Spinal cord (tissue), 10 donors: Measurements from ENCODE around the gene CSN3. TPM values are rescaled to one million over a fixed set of nuclear protein-coding genes. Genes with fewer than 3 reads are reported as not detected.

Source experiments
- DNase-seq, 6 donors: peaks; one replicate each; pipeline versions ENCODE4 v3.0.0 to v3.0.0-alpha.2; 2013 to 2015; ENCODE audit warnings: low spot score in 6 of 6, low read depth in 4 of 6
- H3K27ac ChIP-seq: one replicate; pipeline ENCODE4 v1.5.1; 2013; ENCODE audit warnings: low read depth, low read length, control low read depth
- H3K27me3 ChIP-seq: one replicate; pipeline ENCODE4 v1.6.1; 2013; ENCODE audit warnings: low read length; ENCODE audit not compliant: control insufficient read depth, insufficient read depth
- H3K36me3 ChIP-seq: one replicate; pipeline ENCODE4 v1.6.1; 2013; ENCODE audit warnings: low read length; ENCODE audit not compliant: control insufficient read depth, insufficient read depth
- H3K4me1 ChIP-seq: one replicate; pipeline ENCODE4 v1.6.1; 2013; ENCODE audit warnings: low read length; ENCODE audit not compliant: control insufficient read depth, insufficient read depth
- H3K4me3 ChIP-seq: one replicate; pipeline ENCODE4 v1.5.1; 2013; ENCODE audit warnings: low read depth, low read length, control low read depth
- H3K9me3 ChIP-seq: one replicate; pipeline ENCODE4 v1.6.1; 2013; ENCODE audit warnings: low read length; ENCODE audit not compliant: control insufficient read depth, insufficient read depth
- WGBS: methylation state at CpG from one replicate; pipeline ENCODE4 v1.1.5; 2013; ENCODE audit warnings: missing lambda C conversion rate; ENCODE audit not compliant: insufficient coverage; 5-methylcytosine and 5-hydroxymethylcytosine counted together
- polyA plus RNA-seq, 2 donors: library from polyadenylated mRNA; unstranded; fragments of 120-200 nt; gene quantifications; one replicate each; pipeline ENCODE4 v1.2.1, GENCODE V29; 2013; ENCODE audit not compliant: insufficient read length in 2 of 2
- total RNA-seq, 2 donors: library from RNA; depleted of rRNA in 1 of 2; stranded (reverse); fragments of 120-200 nt in 1 of 2; fragments of >200 nt in 1 of 2; gene quantifications; one replicate each; pipeline versions ENCODE4 v1.2.3 to v1.2.4, GENCODE V29; 2013 to 2014
- donor health status: healthy.

CSN3 gene
- total and polyA plus RNA-seq, 4 donors, result not detected

- H3K4me1 ChIP-seq, result no peaks in the 10 kb centered on the region
- H3K27me3 ChIP-seq, result no peaks in the 10 kb centered on the region
- 80% methylated on average over 1 of the region's 2 CpGs for WGBS
- no peaks in the 10 kb centered on the region for H3K9me3 ChIP-seq
- no peak overlapping the region for H3K4me3 ChIP-seq
- H3K27ac ChIP-seq, result no peak overlapping the region
- no peaks in the 10 kb centered on the region for H3K36me3 ChIP-seq
- DNase-seq, result peak in 1 of 6 donors; percentile 7
Observed at GRCh38 chr4:70277121-70277520, 34.7 kb downstream of the CSN3 start.

- no peaks in the 10 kb centered on the region for H3K36me3 ChIP-seq
- H3K27ac ChIP-seq, result peak overlapping the region; percentile 16
- no peak overlapping the region for H3K4me3 ChIP-seq
- no peaks in the 10 kb centered on the region for H3K4me1 ChIP-seq
- no peak for DNase-seq
- no peaks in the 10 kb centered on the region for H3K27me3 ChIP-seq
- WGBS, result 63% methylated on average over 1 of the region's 1 CpG
- no peaks in the 10 kb centered on the region for H3K9me3 ChIP-seq
Observed at GRCh38 chr4:70280567-70280966, 38.2 kb downstream of the CSN3 start.

- H3K27ac ChIP-seq, result no peak overlapping the region
- H3K9me3 ChIP-seq, result no peaks in the 10 kb centered on the region
- no peaks in the 10 kb centered on the region for H3K4me1 ChIP-seq
- H3K4me3 ChIP-seq, result no peak overlapping the region
- no peaks in the 10 kb centered on the region for H3K27me3 ChIP-seq
- no peaks in the 10 kb centered on the region for H3K36me3 ChIP-seq
- DNase-seq, result no peak
- no CpG with 5 or more reads among the region's 1 CpG for WGBS
Observed at GRCh38 chr4:70288651-70289050, 46.3 kb downstream of the CSN3 start.

GRCh38 chr4:70291341-70291740, 48.9 kb downstream of the CSN3 start:
- Histone ChIP-seq H3K27me3 (no peaks in the 10 kb centered on the region), H3K9me3 (no peaks in the 10 kb centered on the region), H3K4me1 (peaks cover 3% of the 10 kb centered on the region), H3K4me3 (no peak overlapping the region), H3K36me3 (no peaks in the 10 kb centered on the region), H3K27ac (no peak overlapping the region)
- DNase-seq, result no peak
- no CpG with 5 or more reads among the region's 2 CpGs for WGBS

GRCh38 chr4:70297576-70297975, 55.2 kb downstream of the CSN3 start:
- Histone ChIP-seq H3K4me3 (no peak overlapping the region), H3K4me1 (peaks cover 3% of the 10 kb centered on the region), H3K36me3 (no peaks in the 10 kb centered on the region), H3K27ac (no peak overlapping the region), H3K27me3 (no peaks in the 10 kb centered on the region), H3K9me3 (no peaks in the 10 kb centered on the region)
- peak in 1 of 6 donors; percentile 39 for DNase-seq

GRCh38 chr4:70298051-70298450, 55.7 kb downstream of the CSN3 start:
- 25% methylated on average over 1 of the region's 1 CpG for WGBS
- peak in 4 of 6 donors; percentile 8 to 72 (median 12) for DNase-seq
- no peak overlapping the region for H3K4me3 ChIP-seq
- H3K27me3 ChIP-seq, result no peaks in the 10 kb centered on the region
- no peak overlapping the region for H3K27ac ChIP-seq
- H3K9me3 ChIP-seq, result no peaks in the 10 kb centered on the region
- peaks cover 3% of the 10 kb centered on the region for H3K4me1 ChIP-seq
- H3K36me3 ChIP-seq, result no peaks in the 10 kb centered on the region

GRCh38 chr4:70299643-70300042, 57.2 kb downstream of the CSN3 start:
- Histone ChIP-seq H3K27ac (no peak overlapping the region), H3K27me3 (no peaks in the 10 kb centered on the region), H3K9me3 (no peaks in the 10 kb centered on the region), H3K4me3 (no peak overlapping the region), H3K36me3 (no peaks in the 10 kb centered on the region), H3K4me1 (peaks cover 3% of the 10 kb centered on the region)
- no peak for DNase-seq
- 89% methylated on average over 2 of the region's 2 CpGs for WGBS

- Histone ChIP-seq H3K4me3 (no peak overlapping the region), H3K9me3 (no peaks in the 10 kb centered on the region), H3K4me1 (peaks cover 3% of the 10 kb centered on the region), H3K27me3 (no peaks in the 10 kb centered on the region), H3K27ac (no peak overlapping the region), H3K36me3 (no peaks in the 10 kb centered on the region)
- 85% methylated on average over 4 of the region's 4 CpGs for WGBS
- DNase-seq, result no peak
Observed at GRCh38 chr4:70300215-70300614, 57.8 kb downstream of the CSN3 start.

Other genes starting within 250 kb of the CSN3 start
- not detected for gene STATH, start 246.6 kb upstream of the CSN3 start, total RNA-seq
- not detected for gene STATH, start 246.6 kb upstream of the CSN3 start, polyA plus RNA-seq
- gene HTN3, start 214.1 kb upstream of the CSN3 start, total RNA-seq, result not detected
- gene HTN3, start 214.1 kb upstream of the CSN3 start, polyA plus RNA-seq, result not detected
- not detected for gene HTN1, start 192.2 kb upstream of the CSN3 start, total RNA-seq
- under 1 TPM in 1 of 2 donors, not detected in 1; 0.08 TPM for gene HTN1, start 192.2 kb upstream of the CSN3 start, polyA plus RNA-seq
- gene PRR27, start 88.4 kb upstream of the CSN3 start, total RNA-seq, result not detected
- under 1 TPM; 0.05 to 0.06 TPM for gene PRR27, start 88.4 kb upstream of the CSN3 start, polyA plus RNA-seq
- gene ODAM, start 46.9 kb upstream of the CSN3 start, total RNA-seq, result not detected
- not detected for gene ODAM, start 46.9 kb upstream of the CSN3 start, polyA plus RNA-seq
- gene FDCSP, start 16.5 kb upstream of the CSN3 start, total RNA-seq, result not detected
- gene FDCSP, start 16.5 kb upstream of the CSN3 start, polyA plus RNA-seq, result not detected
- gene CABS1, start 92.4 kb downstream of the CSN3 start, total RNA-seq, result not detected
- gene CABS1, start 92.4 kb downstream of the CSN3 start, polyA plus RNA-seq, result under 1 TPM in 1 of 2 donors, not detected in 1; 0.11 TPM
- gene SMR3A, start 118.2 kb downstream of the CSN3 start, total RNA-seq, result not detected
- not detected for gene SMR3A, start 118.2 kb downstream of the CSN3 start, polyA plus RNA-seq
- gene SMR3B, start 140.5 kb downstream of the CSN3 start, total RNA-seq, result not detected
- gene SMR3B, start 140.5 kb downstream of the CSN3 start, polyA plus RNA-seq, result not detected
- not detected for gene OPRPN, start 155.3 kb downstream of the CSN3 start, total RNA-seq
- gene OPRPN, start 155.3 kb downstream of the CSN3 start, polyA plus RNA-seq, result not detected
- not detected for gene MUC7, start 229.6 kb downstream of the CSN3 start, total RNA-seq
- not detected for gene MUC7, start 229.6 kb downstream of the CSN3 start, polyA plus RNA-seq